Cardiac fibroblast (primary cell): Measurements from ENCODE around the gene PFDN5.

Source experiments
- DNase-seq, 2 donors: peaks; one replicate each; pipeline versions ENCODE4 v3.0.0 to v3.0.0-alpha.2; 2010; ENCODE audit warnings: low read depth in 2 of 2
- H3K4me3 ChIP-seq, 2 donors: replicated peaks in 1 of 2; 1 replicate in 1 of 2; 2 replicates in 1 of 2; pipeline ENCODE4 v1.5.1; 2011; ENCODE audit warnings: low read depth in 2 of 2, low read length in 2 of 2, mild to moderate bottlenecking in 2 of 2, moderate library complexity in 1 of 2
- TF ChIP-seq, protein P1 (sequence below): IDR thresholded peaks from one replicate; pipeline ENCODE4 v1.5.1; 2011; ENCODE audit warnings: low read depth, mild to moderate bottlenecking, low read length, inconsistent platforms

Gene PFDN5

GRCh38 chr12:53343969-53344368 is 48.6 kb downstream of the PFDN5 start:
- no peak for DNase-seq
- no peak overlapping the region for H3K4me3 ChIP-seq
- TF ChIP-seq, protein P1, sequence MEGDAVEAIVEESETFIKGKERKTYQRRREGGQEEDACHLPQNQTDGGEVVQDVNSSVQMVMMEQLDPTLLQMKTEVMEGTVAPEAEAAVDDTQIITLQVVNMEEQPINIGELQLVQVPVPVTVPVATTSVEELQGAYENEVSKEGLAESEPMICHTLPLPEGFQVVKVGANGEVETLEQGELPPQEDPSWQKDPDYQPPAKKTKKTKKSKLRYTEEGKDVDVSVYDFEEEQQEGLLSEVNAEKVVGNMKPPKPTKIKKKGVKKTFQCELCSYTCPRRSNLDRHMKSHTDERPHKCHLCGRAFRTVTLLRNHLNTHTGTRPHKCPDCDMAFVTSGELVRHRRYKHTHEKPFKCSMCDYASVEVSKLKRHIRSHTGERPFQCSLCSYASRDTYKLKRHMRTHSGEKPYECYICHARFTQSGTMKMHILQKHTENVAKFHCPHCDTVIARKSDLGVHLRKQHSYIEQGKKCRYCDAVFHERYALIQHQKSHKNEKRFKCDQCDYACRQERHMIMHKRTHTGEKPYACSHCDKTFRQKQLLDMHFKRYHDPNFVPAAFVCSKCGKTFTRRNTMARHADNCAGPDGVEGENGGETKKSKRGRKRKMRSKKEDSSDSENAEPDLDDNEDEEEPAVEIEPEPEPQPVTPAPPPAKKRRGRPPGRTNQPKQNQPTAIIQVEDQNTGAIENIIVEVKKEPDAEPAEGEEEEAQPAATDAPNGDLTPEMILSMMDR, result no peak

GRCh38 chr12:53344487-53344823 is 49.1 kb downstream of the PFDN5 start:
- peak overlapping the region; percentile 43 to 60 for H3K4me3 ChIP-seq
- TF ChIP-seq, protein P1, result no peak
- no peak for DNase-seq

- DNase-seq, result peak; percentile 77 to 82
- TF ChIP-seq, protein P1, result peak; percentile 78
- peak overlapping the region; percentile 59 to 60 for H3K4me3 ChIP-seq
These were observed 49.6 kb downstream of the PFDN5 start for GRCh38 chr12:53344824-53345485.

- H3K4me3 ChIP-seq, result peak overlapping the region; percentile 59 to 60
These were observed 50.3 kb downstream of the PFDN5 start for GRCh38 chr12:53345486-53346188.

DNA sequence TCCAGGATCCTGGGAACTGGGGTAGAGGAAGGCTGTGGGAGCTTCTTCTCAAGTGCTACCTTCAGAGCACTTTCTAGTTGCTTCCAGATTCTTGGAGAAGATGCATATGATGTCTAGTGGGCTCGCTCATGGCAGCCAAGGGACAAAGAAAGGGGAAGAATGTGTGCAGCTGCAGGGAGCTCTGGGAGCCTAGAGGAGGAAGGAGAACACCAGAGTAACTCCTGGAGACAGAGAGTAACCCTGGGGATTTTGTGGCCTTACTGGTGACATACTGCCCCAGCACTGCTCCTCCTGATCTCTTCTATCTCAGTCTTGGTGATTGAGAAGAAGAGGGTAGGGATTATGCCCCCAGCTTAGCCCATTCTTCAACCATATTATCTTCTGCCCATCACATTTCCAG is 51.1 kb downstream of the PFDN5 start:
- DNase-seq, result no peak
- TF ChIP-seq, protein P1, result no peak

More at GRCh38 chr12:53345486-53346188, 50.3 kb downstream of the PFDN5 start:
- TF ChIP-seq, protein P1, result no peak
- peak; percentile 64 to 75 for DNase-seq

DNA sequence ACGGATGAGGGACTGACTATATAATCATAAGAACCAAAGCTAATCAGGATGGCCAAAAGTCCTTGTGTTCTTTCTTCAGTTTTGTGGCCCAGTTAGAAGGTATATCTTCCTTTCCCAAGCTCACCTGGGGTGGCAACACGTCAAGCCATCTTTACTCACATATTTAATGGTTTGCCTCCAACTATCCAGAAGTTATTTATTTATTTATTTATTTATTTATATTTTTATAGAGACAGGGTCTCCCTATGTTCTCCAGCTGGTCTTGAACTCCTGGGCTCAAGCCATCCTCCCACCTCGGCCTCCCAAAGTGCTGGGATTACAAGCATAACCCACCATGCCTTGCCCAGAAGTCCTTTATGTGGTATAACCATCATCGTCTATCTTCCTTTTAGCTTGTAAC is 52.6 kb downstream of the PFDN5 start:
- no peak overlapping the region for H3K4me3 ChIP-seq
- TF ChIP-seq, protein P1, result no peak
- DNase-seq, result no peak

More for the DNA sequence above, 51.1 kb downstream of the PFDN5 start:
- no peak overlapping the region for H3K4me3 ChIP-seq
